ENCODE results near the gene KRTAP29-1.

Gene KRTAP29-1

GRCh38 chr17:41318231-41318630 is 15.6 kb upstream of the KRTAP29-1 start:
- H3K27ac ChIP-seq, result no peak overlapping the region
- TF ChIP-seq, protein P1, sequence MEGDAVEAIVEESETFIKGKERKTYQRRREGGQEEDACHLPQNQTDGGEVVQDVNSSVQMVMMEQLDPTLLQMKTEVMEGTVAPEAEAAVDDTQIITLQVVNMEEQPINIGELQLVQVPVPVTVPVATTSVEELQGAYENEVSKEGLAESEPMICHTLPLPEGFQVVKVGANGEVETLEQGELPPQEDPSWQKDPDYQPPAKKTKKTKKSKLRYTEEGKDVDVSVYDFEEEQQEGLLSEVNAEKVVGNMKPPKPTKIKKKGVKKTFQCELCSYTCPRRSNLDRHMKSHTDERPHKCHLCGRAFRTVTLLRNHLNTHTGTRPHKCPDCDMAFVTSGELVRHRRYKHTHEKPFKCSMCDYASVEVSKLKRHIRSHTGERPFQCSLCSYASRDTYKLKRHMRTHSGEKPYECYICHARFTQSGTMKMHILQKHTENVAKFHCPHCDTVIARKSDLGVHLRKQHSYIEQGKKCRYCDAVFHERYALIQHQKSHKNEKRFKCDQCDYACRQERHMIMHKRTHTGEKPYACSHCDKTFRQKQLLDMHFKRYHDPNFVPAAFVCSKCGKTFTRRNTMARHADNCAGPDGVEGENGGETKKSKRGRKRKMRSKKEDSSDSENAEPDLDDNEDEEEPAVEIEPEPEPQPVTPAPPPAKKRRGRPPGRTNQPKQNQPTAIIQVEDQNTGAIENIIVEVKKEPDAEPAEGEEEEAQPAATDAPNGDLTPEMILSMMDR (IDR thresholded peaks at IDR 0.05), result no peak

- no peak for TF ChIP-seq ZFX (IDR thresholded peaks at IDR 0.05; ENCODE audit: borderline replicate concordance)
- TF ChIP-seq, protein P1 (IDR thresholded peaks at IDR 0.05), result no peak
- no peak overlapping the region for H3K27ac ChIP-seq
Observed at GRCh38 chr17:41315814-41316445, 13.3 kb upstream of the KRTAP29-1 start.

GRCh38 chr17:41315204-41315794 is 12.6 kb upstream of the KRTAP29-1 start, which contains the start of gene KRTAP17-1:
TSS of gene KRTAP17-1 (minus strand) at chr17:41315710. CDS start at chr17:41315650, 60 bp downstream.
- TF ChIP-seq, protein P1 (IDR thresholded peaks at IDR 0.05), result no peak
- TF ChIP-seq ZFX (IDR thresholded peaks at IDR 0.05; ENCODE audit: borderline replicate concordance), result no peak
- no peak within 1 kb of the TSS for H3K27ac ChIP-seq

- no peak overlapping the region for H3K27ac ChIP-seq
- TF ChIP-seq, protein P1 (IDR thresholded peaks at IDR 0.05), result no peak
Observed at GRCh38 chr17:41311111-41311510, 8.5 kb upstream of the KRTAP29-1 start.

DNA sequence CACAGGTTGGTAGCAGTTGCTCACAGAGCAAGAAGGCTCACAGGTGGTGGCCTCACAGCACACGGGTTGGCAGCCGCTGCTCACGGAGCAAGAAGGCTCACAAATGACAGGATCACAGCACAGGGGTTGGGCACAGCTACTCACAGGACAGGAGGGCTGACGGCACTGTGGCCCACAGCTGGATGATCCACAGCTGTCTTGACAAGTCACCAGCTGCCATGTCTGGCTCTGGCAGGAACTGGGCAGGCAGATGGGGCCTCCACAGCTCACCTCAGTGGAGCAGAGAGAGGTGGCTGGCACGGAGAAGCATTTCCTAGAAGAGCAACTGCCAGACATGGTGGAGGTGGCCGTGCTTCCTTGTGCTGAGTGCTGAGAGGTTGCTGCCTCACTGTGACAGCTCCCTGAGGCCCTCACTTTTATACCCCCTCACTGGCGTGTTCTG is 6.3 kb upstream of the KRTAP29-1 start, which contains the start of gene KRTAP16-1:
Gene KRTAP16-1, minus strand, starts transcription at position 392 of the 442 bp plus-strand sequence. Its CDS starts 56 bp downstream, at position 336.
- H3K27ac ChIP-seq, result no peak within 1 kb of the TSS
- TF ChIP-seq, protein P1 (IDR thresholded peaks at IDR 0.05), result no peak
- no peak for TF ChIP-seq ZFX (IDR thresholded peaks at IDR 0.05; ENCODE audit: borderline replicate concordance)

DNA sequence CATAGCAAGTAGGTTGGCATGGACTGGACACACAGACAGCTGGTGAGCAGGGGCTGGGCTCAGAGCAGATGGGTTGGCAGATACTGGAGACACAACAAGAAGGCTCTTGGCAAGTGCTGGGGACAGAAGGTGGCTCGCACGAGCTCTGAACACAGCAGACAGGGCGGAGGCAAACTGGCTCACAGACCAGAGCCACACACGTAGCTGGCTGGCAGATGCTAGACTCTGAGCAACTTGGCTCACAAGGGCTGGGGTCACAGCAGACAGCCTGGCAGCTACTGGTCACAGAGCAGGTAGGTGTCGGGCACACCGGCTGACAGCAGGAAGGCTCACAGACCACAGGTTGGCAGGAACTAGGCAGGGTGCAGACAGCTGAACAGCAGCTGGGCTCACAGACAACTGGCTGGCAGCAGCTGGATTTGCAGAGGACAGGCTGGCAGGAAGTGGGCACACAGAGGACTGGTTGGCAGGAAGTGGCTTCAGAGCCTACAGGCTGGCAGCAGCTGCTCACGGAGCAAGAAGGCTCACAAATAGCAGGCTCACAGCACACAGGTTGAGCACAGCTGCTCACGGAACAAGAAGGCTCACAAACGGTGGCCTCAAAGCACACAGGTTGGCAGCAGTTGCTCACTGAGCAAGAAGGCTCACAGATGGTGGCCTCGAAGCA is 5.7 kb upstream of the KRTAP29-1 start:
- no peak overlapping the region for H3K27ac ChIP-seq
- TF ChIP-seq, protein P1 (IDR thresholded peaks at IDR 0.05), result no peak
- TF ChIP-seq ZFX (IDR thresholded peaks at IDR 0.05; ENCODE audit: borderline replicate concordance), result no peak

DNA sequence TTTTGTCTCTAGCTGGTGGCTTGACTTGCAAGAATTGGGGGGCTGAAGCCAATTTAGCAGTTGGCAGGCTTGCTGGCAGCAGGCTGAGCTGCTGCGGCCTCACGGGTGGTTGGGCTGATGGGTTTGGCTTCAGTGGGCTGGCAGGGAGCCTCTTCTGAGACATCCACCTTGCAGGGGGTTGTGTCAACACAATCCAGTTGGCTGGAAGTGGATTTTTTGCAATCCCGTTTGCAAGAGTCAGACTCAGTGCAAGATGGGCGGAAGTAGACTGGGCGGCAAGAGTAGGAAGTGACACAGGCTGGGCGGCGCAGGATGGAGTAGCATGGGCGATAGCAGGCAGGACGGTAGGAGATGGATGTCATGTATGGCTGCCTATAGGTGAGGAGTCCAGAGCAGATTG is 5.0 kb upstream of the KRTAP29-1 start:
- H3K27ac ChIP-seq, result no peak overlapping the region
- TF ChIP-seq, protein P1 (IDR thresholded peaks at IDR 0.05), result no peak
- no peak for TF ChIP-seq ZFX (IDR thresholded peaks at IDR 0.05; ENCODE audit: borderline replicate concordance)
